RWPE1 (cell line): Measurements from ENCODE around the gene MUC12.
"Not testable (repeated sequence)": the region's sequence is repeated elsewhere in the genome, so short reads cannot be mapped to it uniquely, and the experiment has no call there.

Source experiments
- CTCF ChIA-PET: fragments of 350-600 bp; sonication (Branson Sonifier 250); formaldehyde crosslinking; extraction: SDS; loops from one replicate; lab custom pipeline; 2021; lab: Yijun Ruan, JAX
- POLR2A ChIA-PET: fragments of 400-600 bp; formaldehyde crosslinking; extraction: SDS; loops from one replicate; lab custom pipeline; 2020; ENCODE audit warnings: antibody characterized with exemption; ENCODE audit not compliant: low non-redundant PET; lab: Yijun Ruan, JAX
- DNase-seq: peaks from one replicate; pipeline ENCODE4 v3.0.0; 2012; ENCODE audit warnings: low spot score
- H3K27ac ChIP-seq: fragments of 450-650 bp; 2 replicates; pipeline ENCODE4 v1.5.1; 2017
- TF ChIP-seq, protein P1 (sequence below): fragments of 450-650 bp; conservative IDR thresholded peaks from 2 replicates; pipeline ENCODE4 v1.5.1; 2017; ENCODE audit warnings: low read depth, mild to moderate bottlenecking

The MUC12 gene, protein sequence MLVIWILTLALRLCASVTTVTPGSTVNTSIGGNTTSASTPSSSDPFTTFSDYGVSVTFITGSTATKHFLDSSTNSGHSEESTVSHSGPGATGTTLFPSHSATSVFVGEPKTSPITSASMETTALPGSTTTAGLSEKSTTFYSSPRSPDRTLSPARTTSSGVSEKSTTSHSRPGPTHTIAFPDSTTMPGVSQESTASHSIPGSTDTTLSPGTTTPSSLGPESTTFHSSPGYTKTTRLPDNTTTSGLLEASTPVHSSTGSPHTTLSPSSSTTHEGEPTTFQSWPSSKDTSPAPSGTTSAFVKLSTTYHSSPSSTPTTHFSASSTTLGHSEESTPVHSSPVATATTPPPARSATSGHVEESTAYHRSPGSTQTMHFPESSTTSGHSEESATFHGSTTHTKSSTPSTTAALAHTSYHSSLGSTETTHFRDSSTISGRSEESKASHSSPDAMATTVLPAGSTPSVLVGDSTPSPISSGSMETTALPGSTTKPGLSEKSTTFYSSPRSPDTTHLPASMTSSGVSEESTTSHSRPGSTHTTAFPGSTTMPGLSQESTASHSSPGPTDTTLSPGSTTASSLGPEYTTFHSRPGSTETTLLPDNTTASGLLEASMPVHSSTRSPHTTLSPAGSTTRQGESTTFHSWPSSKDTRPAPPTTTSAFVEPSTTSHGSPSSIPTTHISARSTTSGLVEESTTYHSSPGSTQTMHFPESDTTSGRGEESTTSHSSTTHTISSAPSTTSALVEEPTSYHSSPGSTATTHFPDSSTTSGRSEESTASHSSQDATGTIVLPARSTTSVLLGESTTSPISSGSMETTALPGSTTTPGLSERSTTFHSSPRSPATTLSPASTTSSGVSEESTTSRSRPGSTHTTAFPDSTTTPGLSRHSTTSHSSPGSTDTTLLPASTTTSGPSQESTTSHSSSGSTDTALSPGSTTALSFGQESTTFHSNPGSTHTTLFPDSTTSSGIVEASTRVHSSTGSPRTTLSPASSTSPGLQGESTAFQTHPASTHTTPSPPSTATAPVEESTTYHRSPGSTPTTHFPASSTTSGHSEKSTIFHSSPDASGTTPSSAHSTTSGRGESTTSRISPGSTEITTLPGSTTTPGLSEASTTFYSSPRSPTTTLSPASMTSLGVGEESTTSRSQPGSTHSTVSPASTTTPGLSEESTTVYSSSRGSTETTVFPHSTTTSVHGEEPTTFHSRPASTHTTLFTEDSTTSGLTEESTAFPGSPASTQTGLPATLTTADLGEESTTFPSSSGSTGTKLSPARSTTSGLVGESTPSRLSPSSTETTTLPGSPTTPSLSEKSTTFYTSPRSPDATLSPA (N-terminal part only)

GRCh38 chr7:100969066-100969615, at the start of gene MUC12:
Gene MUC12 (plus strand): TSS chr7:100969565. CDS start chr7:100969623, 58 bp downstream.
- no peak within 1 kb of the TSS for H3K27ac ChIP-seq
- TF ChIP-seq, protein P1, sequence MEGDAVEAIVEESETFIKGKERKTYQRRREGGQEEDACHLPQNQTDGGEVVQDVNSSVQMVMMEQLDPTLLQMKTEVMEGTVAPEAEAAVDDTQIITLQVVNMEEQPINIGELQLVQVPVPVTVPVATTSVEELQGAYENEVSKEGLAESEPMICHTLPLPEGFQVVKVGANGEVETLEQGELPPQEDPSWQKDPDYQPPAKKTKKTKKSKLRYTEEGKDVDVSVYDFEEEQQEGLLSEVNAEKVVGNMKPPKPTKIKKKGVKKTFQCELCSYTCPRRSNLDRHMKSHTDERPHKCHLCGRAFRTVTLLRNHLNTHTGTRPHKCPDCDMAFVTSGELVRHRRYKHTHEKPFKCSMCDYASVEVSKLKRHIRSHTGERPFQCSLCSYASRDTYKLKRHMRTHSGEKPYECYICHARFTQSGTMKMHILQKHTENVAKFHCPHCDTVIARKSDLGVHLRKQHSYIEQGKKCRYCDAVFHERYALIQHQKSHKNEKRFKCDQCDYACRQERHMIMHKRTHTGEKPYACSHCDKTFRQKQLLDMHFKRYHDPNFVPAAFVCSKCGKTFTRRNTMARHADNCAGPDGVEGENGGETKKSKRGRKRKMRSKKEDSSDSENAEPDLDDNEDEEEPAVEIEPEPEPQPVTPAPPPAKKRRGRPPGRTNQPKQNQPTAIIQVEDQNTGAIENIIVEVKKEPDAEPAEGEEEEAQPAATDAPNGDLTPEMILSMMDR = no peak
- CTCF ChIA-PET = interaction anchor here (0.7 kb wide), 1 partner anchor 47 kb away, joined by 3 read pairs; no protein-coding TSS in a partner anchor
- POLR2A ChIA-PET = no interaction called here
- no peak for DNase-seq

GRCh38 chr7:100919779-100920437, 49.5 kb upstream of the MUC12 start:
- CTCF ChIA-PET, H3K27ac ChIP-seq, DNase-seq, POLR2A ChIA-PET: not testable (repeated sequence)

GRCh38 chr7:100921039-100921438, 48.3 kb upstream of the MUC12 start:
- CTCF ChIA-PET = interaction anchor here (0.5 to 0.7 kb wide), 3 partner anchors 52 to 1309 kb away, joined by 3 to 4 read pairs (median 3); no protein-coding TSS in a partner anchor

DNA sequence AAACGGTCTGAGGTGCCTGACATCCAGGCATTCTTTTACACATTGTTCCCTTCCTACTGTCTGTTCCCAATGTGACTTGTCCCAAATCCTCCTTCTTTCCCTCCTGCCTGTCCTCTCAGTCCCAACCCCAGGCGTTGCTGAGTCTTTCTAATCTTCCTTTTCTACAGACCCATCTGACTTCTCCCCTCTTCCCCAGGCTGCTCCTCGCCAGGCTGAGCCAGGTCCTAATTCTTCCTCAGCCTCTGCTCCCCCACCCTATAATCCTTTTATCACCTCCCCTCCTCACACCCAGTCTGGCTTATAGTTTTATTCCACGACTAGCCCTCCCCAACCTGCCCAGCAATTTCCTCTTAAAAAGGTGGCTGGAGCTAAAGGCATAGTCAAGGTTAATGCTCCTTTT, 45.7 kb upstream of the MUC12 start:
- H3K27ac ChIP-seq, POLR2A ChIA-PET, CTCF ChIA-PET, DNase-seq: not testable (repeated sequence)

More at GRCh38 chr7:100921039-100921438, 48.3 kb upstream of the MUC12 start:
- H3K27ac ChIP-seq = no peak overlapping the region
- POLR2A ChIA-PET = no interaction called here
- TF ChIP-seq, protein P1 = no peak
- no peak for DNase-seq

DNA sequence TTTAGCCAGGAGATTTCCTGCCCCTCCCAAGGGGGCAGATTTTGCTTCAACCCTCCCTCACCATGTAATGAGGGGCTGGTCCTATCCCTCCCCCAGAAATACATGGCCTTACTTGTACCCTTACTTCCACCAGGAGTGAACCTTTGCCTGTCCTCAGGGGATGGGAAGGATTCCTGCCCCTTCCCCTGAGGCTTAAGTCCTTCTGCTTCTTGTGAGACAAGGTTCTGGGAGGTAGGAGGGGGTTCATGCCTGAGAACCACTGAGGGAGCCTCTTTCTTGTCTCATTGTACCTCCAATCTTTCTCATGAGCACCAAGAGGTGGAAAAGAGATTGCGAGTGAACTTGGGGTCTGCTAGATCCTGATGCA, 39.6 kb upstream of the MUC12 start:
- H3K27ac ChIP-seq = no peak overlapping the region
- CTCF ChIA-PET = interaction anchor here (0.6 kb wide), 1 partner anchor 26 kb away, joined by 3 read pairs; no protein-coding TSS in a partner anchor
- TF ChIP-seq, protein P1 = no peak
- POLR2A ChIA-PET = no interaction called here
- no peak for DNase-seq

DNA sequence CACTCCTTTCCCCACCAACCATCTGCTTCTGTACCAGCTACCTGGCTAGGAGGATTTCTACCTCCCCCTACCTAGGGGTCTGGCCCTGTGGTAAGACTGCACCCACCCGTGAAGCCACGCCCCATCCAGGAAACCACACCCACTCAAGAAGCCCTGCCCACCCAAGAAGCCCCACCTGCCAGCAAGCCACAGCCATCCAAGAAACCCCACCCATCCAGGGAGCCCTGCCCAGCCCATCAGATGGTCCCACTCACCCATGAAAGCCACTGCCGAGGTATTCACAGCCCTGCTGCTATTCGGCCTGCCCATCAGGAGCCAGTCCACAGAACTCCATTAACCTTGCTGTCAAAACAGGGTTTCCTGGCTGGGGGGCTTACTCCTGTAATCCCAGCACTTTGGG, 35.6 kb upstream of the MUC12 start:
- ChIA-PET CTCF (no interaction called here), POLR2A (no interaction called here)
- no peak for DNase-seq

GRCh38 chr7:100935381-100935780, 34.0 kb upstream of the MUC12 start:
- POLR2A ChIA-PET, CTCF ChIA-PET, H3K27ac ChIP-seq, DNase-seq: not testable (repeated sequence)

More for the DNA sequence above, 35.6 kb upstream of the MUC12 start:
- TF ChIP-seq, protein P1 = no peak
- H3K27ac ChIP-seq = no peak overlapping the region

- DNase-seq, H3K27ac ChIP-seq, POLR2A ChIA-PET: not testable (repeated sequence)
- CTCF ChIA-PET = interaction anchor here (1.0 kb wide), 1 partner anchor 30 kb away, joined by 3 read pairs; no protein-coding TSS in a partner anchor
Measured at GRCh38 chr7:100936167-100936566, 33.2 kb upstream of the MUC12 start.
